Frontal cortex (tissue), 4 donors: ENCODE data around the gene SLC6A17. TPM values are rescaled to one million over a fixed set of nuclear protein-coding genes. Genes with fewer than 3 reads are reported as not detected.
A peak's percentile ranks its signal among the peaks of the same experiment; 100 is the strongest.

Experiments used
- DNase-seq, 2 donors: peaks; one replicate each; pipeline ENCODE4 v3.0.0; 2012; ENCODE audit warnings: low spot score in 2 of 2
- FAIRE-seq: peaks from 2 replicates; lab custom pipeline; 2012; peaks lifted over from hg19 to GRCh38; lab: Jason Lieb, UNC
- total RNA-seq: library from RNA; depleted of rRNA; stranded (reverse); fragments of >200 nt; gene quantifications from one replicate; pipeline ENCODE4 v1.2.3, GENCODE V29; 2014
- donor health status: control.
- donor health status: control.
- donor health status: control.

SLC6A17 gene
- total RNA-seq, 1 donor from 2014 or later = 16.7 TPM

GRCh38 chr1:110170766-110171733, 20.8 kb downstream of the SLC6A17 start:
- FAIRE-seq = no peak
- DNase-seq = no peak

DNA sequence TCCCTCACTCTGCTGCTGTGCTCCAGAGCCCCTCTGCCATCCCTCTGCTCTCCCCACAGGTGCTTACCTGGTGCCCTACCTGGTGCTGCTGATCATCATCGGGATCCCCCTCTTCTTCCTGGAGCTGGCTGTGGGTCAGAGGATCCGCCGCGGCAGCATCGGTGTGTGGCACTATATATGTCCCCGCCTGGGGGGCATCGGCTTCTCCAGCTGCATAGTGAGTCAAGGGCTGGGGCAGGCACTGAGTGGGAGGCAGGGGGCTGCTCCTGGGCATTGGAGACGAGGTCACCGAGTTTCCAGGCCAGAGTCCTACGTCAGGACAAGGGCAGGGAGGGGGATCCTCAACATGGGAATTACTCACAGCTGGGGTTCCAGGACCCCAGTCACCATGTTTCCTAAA, 21.7 kb downstream of the SLC6A17 start:
- FAIRE-seq = no peak
- no peak for DNase-seq

DNA sequence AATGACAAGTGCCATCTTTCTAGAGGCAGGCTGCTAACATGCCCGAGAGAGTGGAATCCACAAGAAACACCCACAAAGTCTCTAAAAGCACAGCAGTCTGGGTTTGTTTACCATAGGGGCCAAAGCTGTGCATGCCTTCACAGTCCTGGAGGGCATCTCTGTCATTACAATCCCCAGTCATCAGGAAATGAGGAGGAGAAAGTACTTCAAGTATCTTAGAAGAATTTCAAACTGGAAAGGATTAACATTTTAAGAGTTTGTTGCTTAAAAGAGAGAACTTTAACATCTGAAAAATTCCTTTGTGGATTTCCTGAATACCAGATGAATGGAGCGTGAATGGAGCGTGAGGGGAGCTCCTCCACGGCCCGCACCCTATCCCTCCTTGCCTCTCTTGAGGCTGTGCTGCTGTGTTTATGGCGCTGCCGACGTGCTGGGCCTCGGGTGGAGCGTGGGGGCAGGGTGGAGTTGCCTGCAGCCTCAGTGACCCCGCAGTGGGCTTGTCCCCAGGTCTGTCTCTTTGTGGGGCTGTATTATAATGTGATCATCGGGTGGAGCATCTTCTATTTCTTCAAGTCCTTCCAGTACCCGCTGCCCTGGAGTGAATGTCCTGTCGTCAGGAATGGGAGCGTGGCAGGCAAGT, 23.3 kb downstream of the SLC6A17 start:
- DNase-seq = no peak
- no peak for FAIRE-seq

GRCh38 chr1:110174961-110175360, 24.7 kb downstream of the SLC6A17 start:
- DNase-seq = no peak
- FAIRE-seq = no peak

GRCh38 chr1:110176299-110176956, 26.1 kb downstream of the SLC6A17 start:
- FAIRE-seq (no peak), DNase-seq (peak in 1 of 2 donors; percentile 32)

- FAIRE-seq = no peak
- DNase-seq = no peak
Observed at GRCh38 chr1:110177775-110178174, 27.5 kb downstream of the SLC6A17 start.

DNA sequence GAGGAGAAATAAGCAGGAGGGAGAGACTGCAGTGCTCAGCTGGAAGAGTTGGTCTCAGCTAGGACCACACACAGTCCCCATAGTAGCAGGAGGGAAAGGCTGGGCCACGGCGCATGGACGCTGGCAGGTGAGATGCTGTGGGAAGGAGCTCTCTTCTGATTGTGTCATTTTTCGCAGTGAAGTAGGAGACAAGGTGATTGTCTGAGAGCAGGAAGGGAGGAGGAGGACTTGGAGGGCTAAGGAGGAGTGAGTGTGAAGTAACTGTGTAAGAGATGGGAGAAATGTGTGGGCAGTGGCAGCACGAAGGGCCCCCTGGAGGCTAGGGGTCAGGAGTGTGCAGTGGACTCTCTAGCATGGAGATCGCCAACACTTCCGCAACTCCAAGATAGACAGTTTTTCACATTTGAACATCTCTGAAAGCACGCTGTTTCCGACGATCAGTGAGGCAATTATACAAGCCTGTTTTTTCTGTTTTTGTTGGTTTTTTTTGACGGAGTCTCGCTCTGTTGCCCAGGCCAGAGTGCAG, 33.4 kb downstream of the SLC6A17 start:
- DNase-seq = no peak
- FAIRE-seq = no peak

- FAIRE-seq = no peak
- DNase-seq = no peak
Observed at GRCh38 chr1:110184446-110184845, 34.2 kb downstream of the SLC6A17 start.

DNA sequence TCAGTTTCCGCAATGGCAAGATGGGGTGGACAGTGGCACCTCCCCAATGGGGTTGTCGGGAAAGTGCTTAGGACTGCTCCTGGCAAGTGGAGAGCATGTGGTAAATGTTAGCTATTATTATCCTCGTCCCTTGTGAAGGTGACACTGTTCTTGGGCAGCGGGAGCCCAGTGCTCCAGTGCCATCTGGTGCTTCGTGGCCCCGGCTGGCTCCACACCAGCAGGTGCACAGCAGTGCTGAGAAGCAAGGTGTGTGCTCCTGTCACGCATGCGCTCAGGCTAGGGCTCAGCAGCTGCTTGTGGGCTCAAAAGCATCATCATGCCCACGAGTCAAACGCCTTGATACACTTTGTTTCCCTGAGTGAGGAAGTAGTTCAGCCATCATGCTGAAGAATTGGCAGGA, 34.9 kb downstream of the SLC6A17 start:
- FAIRE-seq (no peak), DNase-seq (no peak)

GRCh38 chr1:110186558-110186957, 36.3 kb downstream of the SLC6A17 start:
- FAIRE-seq (no peak), DNase-seq (no peak)

- DNase-seq (no peak), FAIRE-seq (no peak)
Observed at GRCh38 chr1:110187139-110187890, 37.0 kb downstream of the SLC6A17 start.

DNA sequence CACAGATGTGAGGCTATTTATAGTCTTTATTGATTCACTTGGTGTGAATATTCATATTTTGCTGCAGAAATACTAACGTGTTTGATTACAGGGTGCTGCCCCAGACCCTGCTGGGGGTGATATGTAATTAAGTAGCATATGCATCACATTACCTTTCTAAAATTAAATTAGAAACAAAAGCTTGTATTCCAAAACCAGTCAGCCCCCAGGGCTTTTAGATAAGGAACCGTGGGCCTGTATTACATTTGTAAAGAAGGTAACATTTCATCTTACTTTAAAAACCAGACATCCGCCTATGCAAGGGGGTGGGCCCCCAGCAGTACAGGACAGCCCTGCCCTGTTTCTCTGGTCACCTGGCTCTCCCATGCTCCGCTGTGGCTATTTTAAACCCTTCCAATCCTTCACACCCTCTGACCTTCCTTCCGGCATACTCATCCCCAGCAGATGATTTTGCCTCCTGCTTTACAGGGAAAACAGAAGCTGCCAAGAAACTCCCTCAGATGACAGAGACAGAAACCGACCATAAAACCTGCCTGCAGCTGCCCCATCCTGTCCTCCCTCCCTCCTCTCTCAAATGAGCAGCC, 37.8 kb downstream of the SLC6A17 start:
- no peak for DNase-seq
- no peak for FAIRE-seq

GRCh38 chr1:110189181-110189580, 38.9 kb downstream of the SLC6A17 start:
- DNase-seq (no peak), FAIRE-seq (no peak)

DNA sequence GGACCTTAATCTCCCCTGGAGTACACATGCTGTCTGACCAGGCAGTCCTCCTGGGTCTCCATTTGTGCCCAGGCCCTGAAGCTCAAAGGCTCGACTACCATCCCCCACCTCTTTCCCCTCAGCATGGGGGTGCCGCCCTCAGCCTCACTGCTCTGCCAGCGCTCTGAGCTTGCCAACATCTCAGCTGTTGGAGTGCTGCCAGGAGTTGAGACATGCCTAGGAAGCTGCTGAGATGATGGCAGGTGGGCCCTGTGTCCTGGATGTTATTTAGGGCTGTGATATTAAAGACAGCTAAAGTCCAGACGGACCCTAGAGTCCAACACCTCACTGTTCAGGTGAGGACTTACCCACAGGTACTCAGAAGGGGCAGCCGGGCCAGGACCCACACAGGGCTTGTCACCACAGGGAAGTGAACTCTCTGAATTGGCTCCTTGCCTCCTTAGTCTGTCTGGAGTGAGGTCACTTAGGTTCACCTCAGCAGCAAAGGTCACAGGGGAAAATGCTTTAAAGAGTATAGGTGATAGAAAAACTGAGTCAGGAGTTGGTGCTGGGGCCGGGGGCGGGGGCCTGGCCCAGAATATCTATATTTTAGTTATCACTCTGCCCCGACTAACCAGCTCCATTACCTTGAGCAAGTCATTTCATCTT, 40.1 kb downstream of the SLC6A17 start:
- DNase-seq (no peak), FAIRE-seq (no peak)

DNA sequence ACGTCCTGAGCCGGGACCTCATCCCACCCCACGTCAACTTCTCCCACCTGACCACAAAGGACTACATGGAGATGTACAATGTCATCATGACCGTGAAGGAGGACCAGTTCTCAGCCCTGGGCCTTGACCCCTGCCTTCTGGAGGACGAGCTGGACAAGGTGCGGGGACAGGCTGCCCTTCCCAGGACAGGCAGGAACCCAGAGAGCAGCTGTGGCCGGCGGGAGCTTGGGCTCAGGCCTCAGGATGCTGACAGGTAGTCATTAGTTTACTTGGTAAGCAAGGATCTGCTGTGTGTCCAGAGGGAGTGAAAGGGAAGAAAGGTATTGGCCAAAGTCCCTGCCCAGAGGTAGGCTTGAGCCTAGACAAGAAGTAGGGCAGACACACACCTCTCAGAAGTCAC, 42.2 kb downstream of the SLC6A17 start:
- no peak for FAIRE-seq
- no peak for DNase-seq

- DNase-seq = no peak
Observed at GRCh38 chr1:110195196-110195595, 44.9 kb downstream of the SLC6A17 start.

GRCh38 chr1:110196917-110197765, 46.8 kb downstream of the SLC6A17 start:
- peak; percentile 57 to 79 for DNase-seq
- no peak for FAIRE-seq

More at GRCh38 chr1:110195196-110195595, 44.9 kb downstream of the SLC6A17 start:
- FAIRE-seq = no peak
